Muscle of leg (tissue), 11 donors: Measurements from ENCODE around the gene FBXO10. TPM values are rescaled to one million over a fixed set of nuclear protein-coding genes. Genes with fewer than 3 reads are reported as not detected.

ENCODE experiments used
- DNase-seq: peaks from one replicate; pipeline ENCODE4 v3.0.0; 2013
- H3K27ac ChIP-seq: one replicate; pipeline ENCODE4 v1.5.1; 2013; ENCODE audit warnings: mild to moderate bottlenecking, low read length, control low read depth
- H3K27me3 ChIP-seq: one replicate; pipeline ENCODE4 v1.6.1; 2013; ENCODE audit warnings: low read length; ENCODE audit not compliant: control insufficient read depth, insufficient read depth
- H3K36me3 ChIP-seq: one replicate; pipeline ENCODE4 v1.6.1; 2013; ENCODE audit warnings: low read length; ENCODE audit not compliant: control insufficient read depth, insufficient read depth
- H3K4me1 ChIP-seq: one replicate; pipeline ENCODE4 v1.6.1; 2013; ENCODE audit warnings: low read length; ENCODE audit not compliant: control insufficient read depth, insufficient read depth
- H3K4me3 ChIP-seq: one replicate; pipeline ENCODE4 v1.5.1; 2013; ENCODE audit warnings: low read length, control low read depth
- H3K9me3 ChIP-seq: replicated peaks from 2 replicates; pipeline ENCODE4 v1.6.1; 2013; ENCODE audit warnings: low read depth, low read length; ENCODE audit not compliant: control insufficient read depth
- WGBS: methylation state at CpG from one replicate; pipeline ENCODE4 v1.1.5; 2013; ENCODE audit warnings: missing lambda C conversion rate; ENCODE audit not compliant: insufficient coverage; 5-methylcytosine and 5-hydroxymethylcytosine counted together
- polyA plus RNA-seq, 8 donors: library from polyadenylated mRNA; unstranded; fragments of 120-200 nt; gene quantifications; one replicate each; pipeline versions ENCODE4 v1.2.1 to v1.2.3, GENCODE V29; 2013; ENCODE audit warnings: inconsistent platforms in 1 of 8, low replicate concordance in 1 of 8; ENCODE audit not compliant: insufficient read length in 8 of 8, insufficient read depth in 1 of 8
- total RNA-seq: library from RNA; stranded (reverse); fragments of 120-200 nt; gene quantifications from one replicate; pipeline ENCODE4 v1.2.4, GENCODE V29; 2013

Gene FBXO10
- total and polyA plus RNA-seq, 9 donors, result 23.9 to 42.1 (median 32.4) TPM

DNA sequence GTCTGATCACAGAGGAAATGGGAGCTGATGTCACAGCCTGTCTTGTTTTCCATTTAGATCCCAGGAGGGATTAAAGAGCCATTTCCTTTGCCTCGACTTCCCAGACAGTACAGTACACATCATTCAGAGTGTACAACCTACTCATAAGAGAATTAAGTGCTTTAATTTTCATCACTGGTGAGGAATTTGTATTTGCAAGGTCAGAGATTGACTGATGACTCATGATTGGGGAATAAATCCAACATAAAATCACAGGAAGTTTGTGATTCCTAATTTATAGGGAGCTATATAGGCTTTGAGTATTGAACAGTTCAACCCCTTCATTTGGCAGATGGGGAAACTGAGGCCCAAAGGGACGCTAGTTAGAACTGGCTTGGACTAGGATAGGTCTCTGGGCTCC, 20.3 kb upstream of the FBXO10 start:
- no peak for DNase-seq
- H3K36me3 ChIP-seq, result no peaks in the 10 kb centered on the region
- peaks cover 12% of the 10 kb centered on the region for H3K4me1 ChIP-seq
- no CpG with 5 or more reads among the region's 2 CpGs for WGBS
- H3K4me3 ChIP-seq, result no peak overlapping the region
- H3K27ac ChIP-seq, result no peak overlapping the region
- peaks cover 4% of the 10 kb centered on the region for H3K27me3 ChIP-seq
- no peaks in the 10 kb centered on the region for H3K9me3 ChIP-seq

- WGBS, result 78% methylated on average over 2 of the region's 6 CpGs
- DNase-seq, result no peak
Observed at GRCh38 chr9:37593883-37594448, 17.8 kb upstream of the FBXO10 start.

GRCh38 chr9:37592108-37592951, 16.1 kb upstream of the FBXO10 start, which contains the start of gene TOMM5:
Gene TOMM5, minus strand, starts transcription at chr9:37592597. Its CDS starts 65 bp downstream, at chr9:37592532.
- DNase-seq, result peak; percentile 98
- Histone ChIP-seq H3K36me3 (peaks cover 11% of the 10 kb centered on the region), H3K9me3 (no peaks in the 10 kb centered on the region), H3K4me3 (peak within 1 kb of the TSS; percentile 100), H3K4me1 (peaks cover 18% of the 10 kb centered on the region), H3K27ac (peak within 1 kb of the TSS; percentile 89), H3K27me3 (peaks cover 4% of the 10 kb centered on the region)
- WGBS, result under 1% methylated on average over 62 of the region's 72 CpGs

More at GRCh38 chr9:37593883-37594448, 17.8 kb upstream of the FBXO10 start:
- Histone ChIP-seq H3K27ac (no peak overlapping the region), H3K9me3 (no peaks in the 10 kb centered on the region), H3K27me3 (peaks cover 4% of the 10 kb centered on the region), H3K4me1 (peaks cover 18% of the 10 kb centered on the region), H3K36me3 (no peaks in the 10 kb centered on the region), H3K4me3 (no peak overlapping the region)

DNA sequence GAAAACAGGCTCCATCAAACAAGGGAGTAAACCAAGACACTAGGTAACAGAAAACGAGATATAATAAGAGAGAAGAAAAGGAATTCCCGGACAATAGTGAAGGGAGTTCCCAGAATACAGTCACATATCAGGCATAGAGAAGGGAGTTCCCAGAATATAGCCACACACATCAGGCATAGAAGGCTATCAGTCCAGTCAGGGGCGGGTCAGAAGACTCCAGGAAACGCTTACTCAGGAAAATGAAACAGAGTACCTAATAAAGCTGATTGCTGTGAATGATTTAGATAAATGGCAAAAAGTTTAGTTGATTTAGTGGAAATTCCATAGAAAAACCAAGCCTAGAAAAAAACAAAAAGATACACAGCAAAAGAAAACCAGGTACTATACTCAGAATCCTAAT, 11.3 kb upstream of the FBXO10 start:
- no peaks in the 10 kb centered on the region for H3K27me3 ChIP-seq
- 90% methylated on average over 2 of the region's 4 CpGs for WGBS
- H3K36me3 ChIP-seq, result peaks cover 43% of the 10 kb centered on the region
- H3K9me3 ChIP-seq, result no peaks in the 10 kb centered on the region
- no peak overlapping the region for H3K27ac ChIP-seq
- peaks cover 9% of the 10 kb centered on the region for H3K4me1 ChIP-seq
- no peak overlapping the region for H3K4me3 ChIP-seq
- no peak for DNase-seq

GRCh38 chr9:37583522-37584121, 7.4 kb upstream of the FBXO10 start:
- no peaks in the 10 kb centered on the region for H3K4me1 ChIP-seq
- no CpG with 5 or more reads among the region's 3 CpGs for WGBS
- no peaks in the 10 kb centered on the region for H3K9me3 ChIP-seq
- peaks cover 48% of the 10 kb centered on the region for H3K36me3 ChIP-seq
- no peak overlapping the region for H3K27ac ChIP-seq
- H3K4me3 ChIP-seq, result no peak overlapping the region
- H3K27me3 ChIP-seq, result no peaks in the 10 kb centered on the region
- no peak for DNase-seq

DNA sequence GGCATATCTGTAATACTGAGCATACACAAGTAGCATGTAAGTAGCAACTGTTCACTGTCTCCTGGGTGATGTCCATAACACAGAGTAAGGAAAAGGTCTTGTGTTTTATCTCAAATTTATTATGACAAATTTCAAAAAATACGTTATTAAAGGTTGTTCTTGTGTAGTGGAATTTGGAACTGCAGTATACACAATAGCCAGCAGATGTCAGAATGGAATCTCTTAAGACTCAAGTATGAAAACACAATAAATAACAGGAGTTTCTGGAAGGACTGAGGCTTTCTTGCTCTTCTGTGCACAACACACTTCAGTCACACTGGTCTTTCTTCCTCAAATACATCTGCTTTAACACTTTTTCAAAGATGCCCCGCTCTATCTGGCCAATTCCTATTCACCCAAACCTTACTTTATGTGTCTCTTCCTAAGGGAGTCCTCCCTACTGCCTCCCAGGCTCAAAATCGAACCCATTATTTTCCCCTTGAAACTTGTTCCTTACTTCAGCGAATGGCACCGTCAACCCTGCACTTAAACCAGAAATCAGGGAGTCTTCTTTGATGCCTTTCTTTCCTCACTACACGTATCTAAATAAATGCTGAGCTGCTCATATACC, 6.5 kb upstream of the FBXO10 start:
- Histone ChIP-seq H3K27me3 (no peaks in the 10 kb centered on the region), H3K36me3 (peaks cover 42% of the 10 kb centered on the region), H3K4me3 (no peak overlapping the region), H3K9me3 (no peaks in the 10 kb centered on the region), H3K27ac (no peak overlapping the region), H3K4me1 (no peaks in the 10 kb centered on the region)
- WGBS, result 79% methylated on average over 5 of the region's 6 CpGs
- peak; percentile 62 for DNase-seq

- peak overlapping the region; percentile 75 for H3K4me3 ChIP-seq
- peaks cover 3% of the 10 kb centered on the region for H3K36me3 ChIP-seq
- 0% methylated on average over 1 of the region's 5 CpGs for WGBS
- peak; percentile 36 for DNase-seq
- H3K9me3 ChIP-seq, result no peaks in the 10 kb centered on the region
- peak overlapping the region; percentile 85 for H3K27ac ChIP-seq
- peaks cover 32% of the 10 kb centered on the region for H3K4me1 ChIP-seq
- no peaks in the 10 kb centered on the region for H3K27me3 ChIP-seq
Observed at GRCh38 chr9:37575511-37575914, 667 bp downstream of the FBXO10 start.

GRCh38 chr9:37575001-37575400, 1.2 kb downstream of the FBXO10 start:
- peak overlapping the region; percentile 85 for H3K27ac ChIP-seq
- 11% methylated on average over 3 of the region's 5 CpGs for WGBS
- H3K36me3 ChIP-seq, result peaks cover 3% of the 10 kb centered on the region
- H3K4me3 ChIP-seq, result peak overlapping the region; percentile 75
- no peaks in the 10 kb centered on the region for H3K9me3 ChIP-seq
- peaks cover 32% of the 10 kb centered on the region for H3K4me1 ChIP-seq
- peak; percentile 61 for DNase-seq
- H3K27me3 ChIP-seq, result no peaks in the 10 kb centered on the region

DNA sequence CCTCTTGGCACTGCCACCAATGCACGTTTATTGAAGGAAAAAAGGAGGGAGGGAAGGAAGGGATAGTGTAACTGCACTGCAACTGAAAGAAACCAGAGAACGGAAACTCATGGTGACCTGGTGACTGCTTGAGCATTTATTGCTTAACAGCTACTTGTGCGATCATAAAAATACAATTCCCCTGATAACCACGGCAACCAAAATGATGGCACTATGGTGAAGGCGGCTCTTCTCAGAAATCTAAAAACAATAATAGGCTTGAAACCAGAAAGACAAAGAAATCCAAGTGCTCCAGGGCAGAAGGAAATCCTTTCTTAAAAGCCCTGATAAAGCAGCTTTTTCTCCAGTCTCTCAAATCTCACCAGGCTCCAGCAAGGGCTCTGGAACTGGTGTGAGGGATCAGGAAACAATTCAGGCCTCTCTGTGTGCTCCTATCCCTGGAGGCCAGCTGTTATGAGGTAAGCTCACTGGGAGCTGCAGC, 1.9 kb downstream of the FBXO10 start:
- 20% methylated on average over 1 of the region's 5 CpGs for WGBS
- Histone ChIP-seq H3K36me3 (peaks cover 3% of the 10 kb centered on the region), H3K4me1 (peaks cover 32% of the 10 kb centered on the region), H3K27me3 (no peaks in the 10 kb centered on the region), H3K9me3 (no peaks in the 10 kb centered on the region), H3K27ac (peak overlapping the region; percentile 85), H3K4me3 (no peak overlapping the region)
- DNase-seq, result no peak

DNA sequence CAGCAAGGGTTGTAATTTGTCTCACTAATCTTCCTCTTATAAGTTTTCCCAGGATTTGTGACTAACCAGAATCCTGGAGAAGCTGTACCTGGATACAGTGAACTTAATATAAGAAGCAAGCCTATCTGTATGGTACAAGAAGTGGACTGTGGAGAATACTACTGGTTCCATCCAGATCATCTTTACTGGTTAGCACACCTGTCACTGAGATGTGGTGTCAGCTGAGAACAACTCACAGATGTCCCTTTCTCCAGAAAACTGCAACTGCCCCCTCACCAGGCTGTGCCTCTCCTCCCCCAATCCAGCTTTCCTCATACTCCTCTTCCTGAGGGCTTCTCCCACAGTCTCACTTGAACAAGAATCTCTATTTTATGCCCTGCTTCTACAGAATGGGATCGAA, 4.9 kb downstream of the FBXO10 start:
- no peaks in the 10 kb centered on the region for H3K9me3 ChIP-seq
- H3K4me1 ChIP-seq, result peaks cover 24% of the 10 kb centered on the region
- no peaks in the 10 kb centered on the region for H3K27me3 ChIP-seq
- DNase-seq, result no peak
- no peak overlapping the region for H3K27ac ChIP-seq
- no CpG with 5 or more reads among the region's 1 CpG for WGBS
- no peak overlapping the region for H3K4me3 ChIP-seq
- peaks cover 3% of the 10 kb centered on the region for H3K36me3 ChIP-seq
